Smooth muscle cell (in vitro differentiated cells): Measurements from ENCODE around the gene TOP3A. TPM values are rescaled to one million over a fixed set of nuclear protein-coding genes. Genes with fewer than 3 reads are reported as not detected.

Experiments used
- DNase-seq: peaks from one replicate; lab custom pipeline; 2025; ENCODE audit not compliant: unreplicated experiment; lab: John Stamatoyannopoulos, UW
- H2AFZ ChIP-seq: fragments of 200-600 bp; sonication (generic); 2 replicates; pipeline ENCODE4 v1.6.0; 2016; ENCODE audit warnings: antibody characterized with exemption, low read depth, mild to moderate bottlenecking
- H3F3A ChIP-seq: fragments of 200-600 bp; sonication (generic); 2 replicates; pipeline ENCODE4 v1.6.0; 2017; ENCODE audit warnings: antibody characterized with exemption, low read depth
- H3K27ac ChIP-seq: fragments of 200-600 bp; sonication (generic); 2 replicates; pipeline ENCODE4 v1.5.1; 2016; ENCODE audit warnings: low read depth, mild to moderate bottlenecking
- H3K27me3 ChIP-seq: fragments of 200-600 bp; sonication (generic); 2 replicates; pipeline ENCODE4 v1.6.1; 2016; ENCODE audit warnings: low read depth, mild to moderate bottlenecking
- H3K36me3 ChIP-seq: fragments of 200-600 bp; sonication (generic); 2 replicates; pipeline ENCODE4 v1.5.1; 2016; ENCODE audit warnings: low read depth
- H3K4me1 ChIP-seq: fragments of 200-600 bp; sonication (generic); 2 replicates; pipeline ENCODE4 v1.5.1; 2016; ENCODE audit warnings: low read depth
- H3K4me2 ChIP-seq: fragments of 200-600 bp; sonication (generic); 2 replicates; pipeline ENCODE4 v1.6.0; 2016; ENCODE audit warnings: mild to moderate bottlenecking
- H3K4me3 ChIP-seq: fragments of 200-600 bp; sonication (generic); 2 replicates; pipeline ENCODE4 v1.5.1; 2016; ENCODE audit warnings: mild to moderate bottlenecking
- H3K79me2 ChIP-seq: fragments of 200-600 bp; sonication (generic); 2 replicates; pipeline ENCODE4 v1.6.0; 2016; ENCODE audit warnings: low read depth, mild to moderate bottlenecking
- H3K9ac ChIP-seq: fragments of 200-600 bp; sonication (generic); 2 replicates; pipeline ENCODE4 v1.6.0; 2016; ENCODE audit warnings: low read depth
- H3K9me3 ChIP-seq: fragments of 200-600 bp; sonication (generic); replicated peaks from 2 replicates; pipeline ENCODE4 v1.5.1; 2016; ENCODE audit warnings: low read depth
- H4K20me1 ChIP-seq: fragments of 200-600 bp; sonication (generic); 2 replicates; pipeline ENCODE4 v1.6.0; 2016; ENCODE audit warnings: low read depth
- WGBS: methylation state at CpG from one replicate; pipeline ENCODE4 v1.1.7; 2016; ENCODE audit warnings: low lambda C conversion rate; 5-methylcytosine and 5-hydroxymethylcytosine counted together
- polyA plus RNA-seq: library from polyadenylated mRNA; unstranded; fragments of >200 nt; fragmentation: Nextera tagmentation; extraction: Ambion mirVana; gene quantifications from 2 replicates; pipeline ENCODE4 v1.2.1, GENCODE V29; 2016
- total RNA-seq: library from RNA; depleted of rRNA; stranded (reverse); fragments of >200 nt; gene quantifications from 2 replicates; pipeline ENCODE4 v1.2.3, GENCODE V29; 2014
- TF ChIP-seq, protein P1 (sequence below): fragments of 200-600 bp; sonication (generic); IDR thresholded peaks from 2 replicates; pipeline ENCODE4 v1.5.1; 2017; ENCODE audit warnings: borderline replicate concordance, mild to moderate bottlenecking, antibody characterized with exemption; ENCODE audit not compliant: insufficient read depth, poor library complexity, severe bottlenecking

TOP3A gene
- total and polyA plus RNA-seq, 2 experiments from 2014 or later = 14.6 to 40.9 TPM

GRCh38 chr17:18246109-18246725 lies 68.6 kb downstream of the TOP3A start:
- Histone ChIP-seq H4K20me1 (peaks cover 30% of the 10 kb centered on the region), H3K4me2 (no peak overlapping the region), H3K4me1 (no peaks in the 10 kb centered on the region), H3K9me3 (no peaks in the 10 kb centered on the region), H3K9ac (no peak overlapping the region), H3K79me2 (no peaks in the 10 kb centered on the region), H3K4me3 (no peak overlapping the region), H3K36me3 (no peaks in the 10 kb centered on the region), H3K27me3 (no peaks in the 10 kb centered on the region), H2AFZ (no peak overlapping the region), H3K27ac (no peak overlapping the region), H3F3A (peaks cover 11% of the 10 kb centered on the region)
- DNase-seq = no peak
- TF ChIP-seq, protein P1, sequence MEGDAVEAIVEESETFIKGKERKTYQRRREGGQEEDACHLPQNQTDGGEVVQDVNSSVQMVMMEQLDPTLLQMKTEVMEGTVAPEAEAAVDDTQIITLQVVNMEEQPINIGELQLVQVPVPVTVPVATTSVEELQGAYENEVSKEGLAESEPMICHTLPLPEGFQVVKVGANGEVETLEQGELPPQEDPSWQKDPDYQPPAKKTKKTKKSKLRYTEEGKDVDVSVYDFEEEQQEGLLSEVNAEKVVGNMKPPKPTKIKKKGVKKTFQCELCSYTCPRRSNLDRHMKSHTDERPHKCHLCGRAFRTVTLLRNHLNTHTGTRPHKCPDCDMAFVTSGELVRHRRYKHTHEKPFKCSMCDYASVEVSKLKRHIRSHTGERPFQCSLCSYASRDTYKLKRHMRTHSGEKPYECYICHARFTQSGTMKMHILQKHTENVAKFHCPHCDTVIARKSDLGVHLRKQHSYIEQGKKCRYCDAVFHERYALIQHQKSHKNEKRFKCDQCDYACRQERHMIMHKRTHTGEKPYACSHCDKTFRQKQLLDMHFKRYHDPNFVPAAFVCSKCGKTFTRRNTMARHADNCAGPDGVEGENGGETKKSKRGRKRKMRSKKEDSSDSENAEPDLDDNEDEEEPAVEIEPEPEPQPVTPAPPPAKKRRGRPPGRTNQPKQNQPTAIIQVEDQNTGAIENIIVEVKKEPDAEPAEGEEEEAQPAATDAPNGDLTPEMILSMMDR = no peak
- WGBS = 97% methylated on average over 24 of the region's 24 CpGs

- Histone ChIP-seq H2AFZ (no peak overlapping the region), H3K9me3 (no peaks in the 10 kb centered on the region), H3K4me2 (no peak overlapping the region), H3K27ac (no peak overlapping the region), H3K9ac (no peak overlapping the region), H3F3A (peaks cover 11% of the 10 kb centered on the region), H3K4me1 (no peaks in the 10 kb centered on the region), H3K27me3 (no peaks in the 10 kb centered on the region), H3K79me2 (no peaks in the 10 kb centered on the region), H3K36me3 (no peaks in the 10 kb centered on the region), H3K4me3 (no peak overlapping the region), H4K20me1 (peaks cover 30% of the 10 kb centered on the region)
- TF ChIP-seq, protein P1 = no peak
- DNase-seq = no peak
- WGBS = 97% methylated on average over 21 of the region's 21 CpGs
Measured at GRCh38 chr17:18245038-18245776, 69.6 kb downstream of the TOP3A start.

DNA sequence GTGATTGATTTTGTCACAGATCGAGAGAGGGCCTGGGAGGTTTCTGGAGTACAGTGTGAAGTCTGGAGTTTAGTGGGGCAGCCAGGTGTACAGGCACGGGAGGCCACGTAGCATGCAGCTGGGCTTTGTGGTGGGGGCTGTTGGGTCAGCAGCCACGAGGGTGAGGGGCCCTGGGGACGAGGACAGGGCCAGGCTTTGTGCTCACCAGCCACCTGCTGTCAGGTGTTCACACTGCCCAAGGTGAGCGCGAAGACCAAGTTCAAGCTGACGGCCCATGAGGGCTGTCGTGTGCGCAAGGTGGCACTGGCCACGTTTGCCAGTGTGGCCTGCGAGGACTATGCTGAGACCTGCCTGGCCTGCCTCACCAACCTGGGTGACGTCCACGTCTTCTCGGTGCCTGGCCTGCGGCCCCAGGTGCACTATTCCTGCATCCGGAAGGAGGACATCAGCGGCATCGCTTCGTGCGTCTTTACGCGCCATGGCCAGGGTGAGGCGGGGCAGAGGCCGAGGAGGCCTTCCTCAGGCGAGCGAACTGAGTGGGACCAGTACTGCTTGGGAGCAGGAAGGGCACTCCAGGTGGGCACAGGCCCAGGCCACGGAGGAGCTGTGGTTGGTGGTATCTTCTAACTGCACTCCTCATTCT lies 73.4 kb downstream of the TOP3A start:
- peaks cover 10% of the 10 kb centered on the region for H4K20me1 ChIP-seq
- H3K36me3 ChIP-seq = no peaks in the 10 kb centered on the region
- no peak overlapping the region for H3K4me2 ChIP-seq
- no peaks in the 10 kb centered on the region for H3K4me1 ChIP-seq
- no peaks in the 10 kb centered on the region for H3K9me3 ChIP-seq
- TF ChIP-seq, protein P1 = no peak
- no peaks in the 10 kb centered on the region for H3F3A ChIP-seq
- H3K9ac ChIP-seq = no peak overlapping the region
- WGBS = 93% methylated on average over 27 of the region's 28 CpGs
- H3K79me2 ChIP-seq = no peaks in the 10 kb centered on the region
- no peak overlapping the region for H2AFZ ChIP-seq
- no peaks in the 10 kb centered on the region for H3K27me3 ChIP-seq
- no peak overlapping the region for H3K27ac ChIP-seq
- DNase-seq = no peak
- H3K4me3 ChIP-seq = no peak overlapping the region
